Measurements from ENCODE around the gene SLC17A6.

SLC17A6 gene

GRCh38 chr11:22390283-22390655 is 52.1 kb downstream of the SLC17A6 start:
- DNase-seq: no peak

- no peak for DNase-seq
Measured at GRCh38 chr11:22392561-22392960, 54.4 kb downstream of the SLC17A6 start.

GRCh38 chr11:22405377-22405776 is 67.2 kb downstream of the SLC17A6 start:
- no peak for DNase-seq

- DNase-seq: no peak
Measured at GRCh38 chr11:22407267-22407666, 69.1 kb downstream of the SLC17A6 start.

- DNase-seq: no peak
Measured at GRCh38 chr11:22407921-22408320, 69.7 kb downstream of the SLC17A6 start.

GRCh38 chr11:22415476-22415875 is 77.3 kb downstream of the SLC17A6 start:
- no peak for DNase-seq

GRCh38 chr11:22416462-22416861 is 78.3 kb downstream of the SLC17A6 start:
- DNase-seq: no peak

GRCh38 chr11:22426915-22427314 is 88.7 kb downstream of the SLC17A6 start:
- no peak for DNase-seq
